ENCODE measurements around the gene NDUFS6.

Gene NDUFS6

GRCh38 chr5:1767524-1768282 is 33.5 kb upstream of the NDUFS6 start:
- DNase-seq, result no peak

GRCh38 chr5:1768283-1769000 is 32.8 kb upstream of the NDUFS6 start:
- no peak for DNase-seq

GRCh38 chr5:1769017-1769640 is 32.1 kb upstream of the NDUFS6 start:
- DNase-seq, result no peak

- no peak for DNase-seq
Measured at GRCh38 chr5:1769752-1770442, 31.3 kb upstream of the NDUFS6 start.

GRCh38 chr5:1770443-1770802 is 30.8 kb upstream of the NDUFS6 start:
- no peak for DNase-seq

GRCh38 chr5:1771149-1772065 is 29.8 kb upstream of the NDUFS6 start:
- no peak for DNase-seq

GRCh38 chr5:1772634-1773033 is 28.6 kb upstream of the NDUFS6 start:
- DNase-seq, result no peak

- no peak for DNase-seq
Measured at GRCh38 chr5:1776831-1777230, 24.4 kb upstream of the NDUFS6 start.

GRCh38 chr5:1777281-1778137 is 23.7 kb upstream of the NDUFS6 start:
- DNase-seq, result no peak

- no peak for DNase-seq
Measured at GRCh38 chr5:1778138-1779020, 22.8 kb upstream of the NDUFS6 start.

- no peak for DNase-seq
Measured at GRCh38 chr5:1779021-1779680, 22.1 kb upstream of the NDUFS6 start.

- no peak for DNase-seq
Measured at GRCh38 chr5:1779782-1780613, 21.2 kb upstream of the NDUFS6 start.

GRCh38 chr5:1780614-1780930 is 20.6 kb upstream of the NDUFS6 start:
- no peak for DNase-seq

GRCh38 chr5:1781107-1781506 is 20.1 kb upstream of the NDUFS6 start:
- no peak for DNase-seq

GRCh38 chr5:1781726-1782384 is 19.4 kb upstream of the NDUFS6 start:
- no peak for DNase-seq

- DNase-seq, result no peak
Measured at GRCh38 chr5:1782385-1783215, 18.6 kb upstream of the NDUFS6 start.

- no peak for DNase-seq
Measured at GRCh38 chr5:1783216-1783554, 18.0 kb upstream of the NDUFS6 start.

Measured in stimulated activated CD4-positive, alpha-beta T cell treated with anti-CD3 and anti-CD28 coated beads, Interleukin-2, amount 100 ng/mL, for 24 hours (primary cell).